ENCODE measurements around the gene BSN.
A peak's percentile ranks its signal among the peaks of the same experiment; 100 is the strongest.
"Not testable (repeated sequence)": the region's sequence is repeated elsewhere in the genome, so short reads cannot be mapped to it uniquely, and the experiment has no call there.

The BSN gene

GRCh38 chr3:49534581-49535441, 19.5 kb upstream of the BSN start:
- no peak for DNase-seq

- DNase-seq: no peak
These were observed 18.1 kb upstream of the BSN start for GRCh38 chr3:49535971-49536874.

- DNase-seq: no peak
These were observed 17.3 kb upstream of the BSN start for GRCh38 chr3:49536875-49537533.

- peak; percentile 93 for DNase-seq
These were observed 14.4 kb upstream of the BSN start for GRCh38 chr3:49539659-49540560.

- no peak for DNase-seq
These were observed 2.2 kb upstream of the BSN start for GRCh38 chr3:49552087-49552486.

- DNase-seq: peak; percentile 40
These were observed 969 bp upstream of the BSN start for GRCh38 chr3:49553324-49553691.

- no peak for DNase-seq
These were observed 472 bp downstream of the BSN start for GRCh38 chr3:49554633-49555265.

GRCh38 chr3:49556500-49557275, 2.4 kb downstream of the BSN start:
- no peak for DNase-seq

GRCh38 chr3:49563040-49563578, 8.8 kb downstream of the BSN start:
- DNase-seq: no peak

- no peak for DNase-seq
These were observed 9.5 kb downstream of the BSN start for GRCh38 chr3:49563766-49564165.

- peak; percentile 11 for DNase-seq
These were observed 12.0 kb downstream of the BSN start for GRCh38 chr3:49566312-49566711.

- DNase-seq: no peak
These were observed 13.1 kb downstream of the BSN start for GRCh38 chr3:49567406-49567805.

- no peak for DNase-seq
These were observed 14.7 kb downstream of the BSN start for GRCh38 chr3:49568965-49569364.

GRCh38 chr3:49570028-49570654, 15.9 kb downstream of the BSN start:
- DNase-seq: no peak

- DNase-seq: no peak
These were observed 27.9 kb downstream of the BSN start for GRCh38 chr3:49582177-49582576.

- DNase-seq: not testable (repeated sequence)
These were observed 31.0 kb downstream of the BSN start for GRCh38 chr3:49585261-49585755.

- DNase-seq: no peak
These were observed 37.3 kb downstream of the BSN start for GRCh38 chr3:49591615-49592014.

- peak; percentile 71 for DNase-seq
These were observed 38.8 kb downstream of the BSN start for GRCh38 chr3:49593041-49593440.

GRCh38 chr3:49600781-49601180, 46.5 kb downstream of the BSN start:
- no peak for DNase-seq
